Testis (tissue), 2 donors: ENCODE results near the gene SP7.
"Not testable (repeated sequence)": the region's sequence is repeated elsewhere in the genome, so short reads cannot be mapped to it uniquely, and the experiment has no call there.

ENCODE experiments used
- CTCF ChIP-seq, 3 experiments: fragments of 450-650 bp in 2 of 3; fragments of 200-600 bp in 1 of 3; sonication (generic) in 1 of 3; IDR thresholded peaks; one replicate each; pipeline ENCODE4 v1.5.1; 2016 to 2019; ENCODE audit warnings: antibody characterized with exemption in 3 of 3, mild to moderate bottlenecking in 2 of 3, moderate library complexity in 1 of 3
- POLR2A ChIP-seq: fragments of 450-650 bp; IDR thresholded peaks from one replicate; pipeline ENCODE4 v1.6.1; 2017; ENCODE audit warnings: antibody characterized with exemption, mild to moderate bottlenecking, moderate library complexity

- not testable (repeated sequence) for TF ChIP-seq CTCF (IDR thresholded peaks at IDR 0.05); POLR2A
Measured at GRCh38 chr12:53374277-53374676, 38.1 kb upstream of the SP7 start.
